ENCODE measurements around the gene PDE6H. TPM values are rescaled to one million over a fixed set of nuclear protein-coding genes. Genes with fewer than 3 reads are reported as not detected.

PDE6H gene
- total and polyA plus RNA-seq, 2 of the 8 experiments (the other 6 are each of a cell fraction or from before 2014, with no cell fraction given): not detected

- Histone ChIP-seq H3K56ac (replicated peaks; ENCODE audit: insufficient read length, low read depth, low read length) (no peak overlapping the region), H2BK5ac (ENCODE audit: low read depth, low read length) (no peak overlapping the region), H2BK15ac (ENCODE audit: low read length) (no peak overlapping the region), H3K18ac (ENCODE audit: extremely low read depth, low read length) (no peak overlapping the region), H3K4me1 (replicated peaks in 1 of 4; ENCODE audit: control insufficient read depth in 3 of 4, insufficient read depth in 4 of 4, low read length in 3 of 4) (no peaks in the 10 kb centered on the region), H2BK120ac (replicated peaks; ENCODE audit: low read depth, low read length) (no peak overlapping the region), H4K91ac (replicated peaks; ENCODE audit: insufficient read length, low read length) (no peak overlapping the region), H3K79me2 (ENCODE audit: control insufficient read depth in 1 of 2, insufficient read depth in 2 of 2, low read length in 2 of 2) (no peaks in the 10 kb centered on the region), H3K27me3 (replicated peaks in 1 of 4; ENCODE audit: control insufficient read depth in 3 of 4, extremely low read depth in 1 of 4, insufficient read depth in 3 of 4, low read length in 3 of 4) (peaks cover 0 to 1% (median 0%) of the 10 kb centered on the region in 4 experiments; a peak in 1 of 7 replicates), H2AK5ac (ENCODE audit: low read depth, low read length) (no peak overlapping the region), H3K14ac (ENCODE audit: insufficient read length) (no peak overlapping the region), H3K4ac (replicated peaks; ENCODE audit: insufficient read length, low read depth, low read length) (no peak overlapping the region), H3K79me1 (ENCODE audit: low read depth, low read length) (no peaks in the 10 kb centered on the region), H3K27ac (ENCODE audit: low read depth, low read length) (no peak overlapping the region), H3K9me3 (ENCODE audit: insufficient read depth in 2 of 2, low read depth in 1 of 2, low read length in 1 of 2) (no peaks in the 10 kb centered on the region), H3K23ac (ENCODE audit: insufficient read length) (no peak overlapping the region), H4K5ac (ENCODE audit: insufficient read length, low read depth, low read length) (no peak overlapping the region), H2AFZ (ENCODE audit: low read length) (no peak overlapping the region), H3K36me3 (ENCODE audit: control insufficient read depth in 2 of 4, insufficient read depth in 4 of 4, low read length in 3 of 4) (no peaks in the 10 kb centered on the region), H4K20me1 (replicated peaks in 1 of 2; ENCODE audit: control insufficient read depth in 1 of 2, insufficient read depth in 2 of 2, low read length in 2 of 2) (no peaks in the 10 kb centered on the region), H2BK12ac (ENCODE audit: low read depth, low read length) (no peak overlapping the region), H3K23me2 (ENCODE audit: low read depth, low read length) (no peaks in the 10 kb centered on the region), H3K4me2 (ENCODE audit: insufficient read depth in 1 of 2, low read depth in 2 of 2, low read length in 2 of 2) (no peak overlapping the region), H2BK20ac (ENCODE audit: low read length) (no peak overlapping the region), H3K9ac (replicated peaks in 1 of 4; ENCODE audit: extremely low read depth in 1 of 4, low read depth in 3 of 4, low read length in 3 of 4) (no peak overlapping the region), H3K4me3 (ENCODE audit: extremely low read depth in 1 of 4, insufficient read depth in 2 of 4, low read depth in 3 of 4, low read length in 4 of 4) (no peak overlapping the region), H4K8ac (ENCODE audit: extremely low read depth, insufficient read depth, low read length) (no peak overlapping the region)
- TF ChIP-seq, protein P1, sequence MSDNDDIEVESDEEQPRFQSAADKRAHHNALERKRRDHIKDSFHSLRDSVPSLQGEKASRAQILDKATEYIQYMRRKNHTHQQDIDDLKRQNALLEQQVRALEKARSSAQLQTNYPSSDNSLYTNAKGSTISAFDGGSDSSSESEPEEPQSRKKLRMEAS (IDR thresholded peaks at IDR 0.05): no peak
- no peak for DNase-seq (ENCODE audit: low read depth in 1 of 2, low spot score in 2 of 2)
- POLR2A ChIA-PET (ENCODE audit: partially characterized antibody): no interaction called here
- WGBS, 2 experiments (ENCODE audit: extremely low coverage in 1 of 2, insufficient coverage in 1 of 2, insufficient read length in 1 of 2, insufficient replicate concordance in 2 of 2, low coverage in 1 of 2, low lambda C conversion rate in 2 of 2, missing lambda C conversion rate in 1 of 2): 87% methylated on average over 2 of the region's 2 CpGs; no CpG with 5 or more reads in 1 of the 2 experiments
- CTCF ChIA-PET (ENCODE audit: partially characterized antibody): interaction anchor here (0.8 to 1.5 kb wide), 3 partner anchors 17 to 30 kb away, joined by 3 to 5 read pairs (median 5); partner anchors contain the start of gene ERP27
- no peak for FAIRE-seq
Measured at GRCh38 chr12:14965221-14965620, 7.6 kb upstream of the PDE6H start.

Data from H1 (cell line).